ENCODE results near the gene SLC2A9.

GRCh38 chr4:9932771-9933170 lies 88.5 kb downstream of the SLC2A9 start:
- TF ChIP-seq ZNF274 (IDR thresholded peaks at IDR 0.05; ENCODE audit: low read depth, low read length) (no peak), YY1 (IDR thresholded peaks at IDR 0.05; ENCODE audit: insufficient read depth, insufficient read length) (no peak), SUZ12 (IDR thresholded peaks at IDR 0.05; ENCODE audit: extremely low read depth, insufficient read depth, insufficient read length) (no peak)

All from NT2/D1 (cell line).